ENCODE data around the gene PITPNM1.

Gene PITPNM1

DNA sequence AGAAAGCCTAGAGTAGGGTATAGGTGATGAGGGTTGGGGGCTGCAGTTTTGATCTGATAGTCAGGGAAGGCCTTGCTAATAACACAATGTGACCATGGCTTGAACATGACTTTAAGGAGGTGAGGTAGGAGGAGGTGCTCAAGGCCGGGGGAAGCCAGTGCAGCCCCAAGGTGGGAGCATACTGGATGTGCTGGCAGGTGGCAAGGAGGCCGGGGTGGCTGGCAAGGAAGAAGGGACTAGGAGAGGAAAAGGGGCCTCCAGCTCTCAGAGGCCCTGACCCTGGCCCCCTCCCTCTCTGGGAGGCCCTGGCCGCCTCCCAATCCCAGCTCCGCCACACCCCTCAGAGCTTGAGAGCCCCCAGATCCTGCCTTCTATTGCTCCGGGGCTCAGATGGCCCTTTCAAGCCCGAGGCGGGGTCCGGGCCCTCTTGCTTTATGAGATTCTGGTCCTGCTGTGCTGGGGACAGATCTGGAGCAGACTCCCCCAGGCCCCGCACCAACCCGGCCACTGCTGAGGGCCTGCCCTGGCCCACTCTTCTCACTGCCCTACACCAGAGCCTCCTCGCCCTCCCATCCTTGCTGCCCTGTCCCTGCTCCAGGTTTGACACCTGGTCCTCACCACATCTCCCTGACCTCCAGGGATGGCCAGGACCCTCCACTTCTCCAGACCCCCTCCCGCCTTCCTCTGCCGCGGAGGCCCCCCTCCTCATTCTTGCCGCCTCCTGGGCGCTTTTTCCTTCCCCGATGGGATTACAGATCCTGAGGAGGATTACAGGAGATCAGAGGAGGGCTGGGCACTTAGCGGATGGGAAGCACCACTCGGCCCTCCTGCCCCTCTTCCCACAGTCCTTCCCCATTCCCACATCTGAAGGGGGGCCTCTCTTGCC is 1.8 kb downstream of the PITPNM1 start:
- intact Hi-C loops (cut with micrococcal nuclease) = loop anchor here (10.0 kb wide), 1 partner anchor 219 kb away; the partner anchor contains the start of gene ANKRD13D
- peaks cover 69% of the 10 kb centered on the region for H3K4me1 Mint-ChIP-seq (ENCODE audit: low read depth)
- H3K27ac Mint-ChIP-seq = peak overlapping the region; percentile 39
- peak overlapping the region; percentile 66 for H3K4me3 Mint-ChIP-seq
- H3K9me3 Mint-ChIP-seq = no peaks in the 10 kb centered on the region
- no peaks in the 10 kb centered on the region for H3K27me3 Mint-ChIP-seq
- H3K36me3 Mint-ChIP-seq (ENCODE audit: low read depth) = peaks cover 90% of the 10 kb centered on the region

DNA sequence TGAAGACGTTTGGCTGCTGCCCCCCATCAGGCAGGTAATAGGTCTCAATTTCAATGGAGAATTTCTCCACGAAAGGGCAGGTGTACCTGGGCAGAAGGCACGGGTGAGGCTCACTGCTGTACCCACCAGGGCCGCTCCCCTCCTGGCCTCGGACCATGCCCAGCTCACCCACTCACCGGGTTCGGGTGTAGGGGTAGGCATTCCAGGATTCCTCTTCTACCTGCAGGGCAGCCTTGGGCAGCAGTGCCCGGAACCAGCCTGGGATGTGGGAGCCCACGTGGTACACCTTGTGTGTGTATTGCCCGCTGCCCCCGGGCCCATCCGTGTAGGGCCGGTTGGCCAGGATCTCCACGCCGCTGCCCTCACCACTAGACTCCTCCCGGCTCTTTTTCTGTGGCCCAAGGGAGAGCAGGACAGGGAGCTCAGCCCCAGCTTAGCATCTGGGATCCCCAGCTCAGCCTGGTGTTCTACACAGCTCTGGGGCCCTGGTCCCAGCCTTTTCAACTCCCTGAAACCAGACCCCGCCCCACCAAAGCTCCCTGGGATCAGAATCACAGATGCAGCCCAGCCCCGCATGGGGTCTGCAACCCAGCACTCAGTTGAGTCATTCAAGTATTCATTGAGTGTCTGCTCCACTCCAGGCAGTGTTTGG is 2.7 kb downstream of the PITPNM1 start:
- Mint-ChIP-seq H3K36me3 (ENCODE audit: low read depth) (peaks cover 94% of the 10 kb centered on the region), H3K4me1 (ENCODE audit: low read depth) (peaks cover 70% of the 10 kb centered on the region), H3K4me3 (no peak overlapping the region), H3K27ac (no peak overlapping the region), H3K27me3 (no peaks in the 10 kb centered on the region), H3K9me3 (no peaks in the 10 kb centered on the region)
- intact Hi-C loops (cut with micrococcal nuclease) = loop anchor here (10.0 kb wide), 1 partner anchor 218 kb away; the partner anchor contains the start of gene ANKRD13D

DNA sequence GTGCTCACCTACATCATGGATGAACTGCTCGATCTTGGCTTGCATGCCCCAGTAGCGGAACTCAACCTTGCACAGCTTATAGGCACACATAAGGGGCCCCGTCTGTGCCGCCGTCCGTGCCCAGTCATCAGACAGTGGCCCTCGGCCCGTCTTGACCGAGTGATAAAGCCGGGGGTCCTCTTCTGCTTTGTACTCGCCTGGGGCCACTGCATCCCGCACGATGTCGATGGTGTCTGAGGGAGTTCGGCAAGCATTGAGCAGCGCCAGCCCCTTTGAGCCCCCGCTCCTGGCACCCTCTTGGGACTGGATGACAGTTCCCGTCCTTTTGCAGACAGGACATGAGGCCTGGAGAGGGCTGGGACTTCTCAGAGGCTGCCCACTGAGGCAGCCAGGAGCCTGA is 3.3 kb downstream of the PITPNM1 start:
- no peaks in the 10 kb centered on the region for H3K9me3 Mint-ChIP-seq

DNA sequence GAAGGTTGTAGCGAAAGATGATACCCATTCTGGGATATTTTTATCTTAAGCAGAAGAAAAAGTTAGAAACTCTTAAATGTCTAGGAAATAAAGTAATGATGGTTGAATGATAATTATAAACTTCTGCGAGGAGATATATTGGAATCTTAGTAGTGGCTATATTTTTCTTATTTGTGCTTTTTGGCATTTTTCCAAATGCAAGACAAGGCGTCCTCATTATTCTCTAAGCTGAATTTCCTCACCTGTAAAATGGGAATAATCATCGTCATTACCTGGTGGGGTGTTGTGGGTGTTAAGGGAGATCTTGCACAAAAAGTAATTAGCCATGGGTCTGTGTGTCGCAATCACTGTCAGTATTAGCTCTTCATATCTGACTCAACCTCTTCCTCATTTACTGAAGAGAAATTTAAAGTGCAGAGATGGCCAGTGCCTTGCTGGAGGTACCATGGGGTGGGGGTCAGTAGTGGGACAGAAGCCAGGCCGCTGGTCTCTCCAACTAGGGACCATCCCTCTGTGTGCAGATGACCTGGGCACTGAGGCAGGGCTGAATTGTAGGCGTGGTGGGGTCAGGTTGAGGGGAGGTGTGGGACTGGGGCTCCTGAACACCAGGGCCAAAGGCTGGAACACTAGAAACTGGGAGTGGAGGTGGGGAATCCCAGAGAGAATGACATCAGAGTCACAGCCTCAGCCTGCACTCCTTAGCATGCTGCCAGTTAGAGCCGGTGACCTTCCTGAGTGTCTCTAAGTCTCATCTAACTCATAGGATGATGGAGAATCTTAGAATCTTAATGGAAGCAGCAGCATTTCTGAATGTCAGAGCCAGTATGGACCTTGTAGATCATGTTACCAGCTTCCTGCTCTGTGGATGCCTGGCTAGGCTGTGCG is 4.1 kb downstream of the PITPNM1 start:
- no peak overlapping the region for H3K27ac Mint-ChIP-seq

More for the DNA sequence above, 3.3 kb downstream of the PITPNM1 start:
- no peak overlapping the region for H3K27ac Mint-ChIP-seq
- H3K4me3 Mint-ChIP-seq = no peak overlapping the region
- intact Hi-C loops (cut with micrococcal nuclease) = loop anchor here (10.0 kb wide), 1 partner anchor 217 kb away; the partner anchor contains the start of gene ANKRD13D
- peaks cover 70% of the 10 kb centered on the region for H3K4me1 Mint-ChIP-seq (ENCODE audit: low read depth)
- no peaks in the 10 kb centered on the region for H3K27me3 Mint-ChIP-seq
- peaks cover 94% of the 10 kb centered on the region for H3K36me3 Mint-ChIP-seq (ENCODE audit: low read depth)

DNA sequence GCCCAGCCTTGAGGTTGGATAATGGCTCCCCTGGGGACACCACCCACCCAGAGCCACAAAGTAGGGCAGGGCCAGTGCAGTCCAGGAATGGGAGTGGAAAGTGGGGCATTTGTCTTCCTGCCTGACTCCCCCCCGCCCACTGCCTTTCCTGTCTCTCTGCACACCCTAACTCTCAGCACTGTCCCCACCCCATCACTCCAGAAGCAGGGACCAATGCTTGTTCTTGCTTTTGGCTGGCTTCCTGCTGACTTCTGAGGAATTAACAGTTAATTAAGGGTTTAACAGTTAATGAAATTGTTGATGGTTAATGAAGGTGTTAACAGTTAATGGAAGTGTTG is 4.7 kb downstream of the PITPNM1 start:
- Mint-ChIP-seq H3K4me1 (ENCODE audit: low read depth) (peaks cover 58% of the 10 kb centered on the region), H3K36me3 (ENCODE audit: low read depth) (peaks cover 94% of the 10 kb centered on the region), H3K27me3 (no peaks in the 10 kb centered on the region), H3K4me3 (no peak overlapping the region), H3K27ac (no peak overlapping the region), H3K9me3 (no peaks in the 10 kb centered on the region)
- intact Hi-C loops (cut with micrococcal nuclease) = loop anchor here (10.0 kb wide), 1 partner anchor 216 kb away; the partner anchor contains the start of gene ANKRD13D

More for the DNA sequence above, 4.1 kb downstream of the PITPNM1 start:
- peaks cover 94% of the 10 kb centered on the region for H3K36me3 Mint-ChIP-seq (ENCODE audit: low read depth)
- H3K4me1 Mint-ChIP-seq (ENCODE audit: low read depth) = peaks cover 64% of the 10 kb centered on the region
- intact Hi-C loops (cut with micrococcal nuclease) = loop anchor here (10.0 kb wide), 1 partner anchor 216 kb away; the partner anchor contains the start of gene ANKRD13D
- no peak overlapping the region for H3K4me3 Mint-ChIP-seq
- H3K9me3 Mint-ChIP-seq = no peaks in the 10 kb centered on the region
- H3K27me3 Mint-ChIP-seq = no peaks in the 10 kb centered on the region

DNA sequence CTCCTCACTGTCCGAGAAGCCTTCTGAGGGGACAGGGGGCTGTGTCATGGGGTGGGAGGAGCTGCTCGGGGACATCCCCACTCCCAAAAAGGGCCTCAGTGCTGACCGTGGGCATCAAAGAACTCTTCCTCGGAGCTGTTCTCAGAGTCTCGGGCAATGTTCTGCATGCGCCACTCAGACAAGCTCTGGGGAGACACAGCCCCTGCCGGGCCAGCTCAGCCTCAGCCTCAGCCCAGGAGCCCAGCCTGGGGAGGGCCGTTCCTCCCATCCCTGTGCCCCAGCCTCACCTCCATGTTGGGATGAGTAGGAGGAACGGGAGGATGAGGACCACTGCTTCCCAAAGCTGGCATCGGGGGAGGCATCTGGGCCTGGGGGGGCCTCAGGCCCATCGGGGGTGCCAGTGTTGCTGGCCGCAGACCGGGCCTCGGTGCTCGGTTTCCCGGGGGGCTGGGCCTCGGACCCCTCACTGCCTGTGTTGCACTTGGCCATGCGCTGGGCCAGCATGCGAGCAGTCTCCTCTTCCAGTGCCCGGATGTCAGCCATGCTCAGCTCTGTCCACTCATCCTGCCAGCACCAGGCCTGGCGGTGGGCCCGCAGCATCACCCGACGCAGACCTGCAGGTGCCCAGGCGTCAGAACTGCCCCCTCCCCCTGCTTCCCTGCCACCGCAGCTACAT is 5.2 kb downstream of the PITPNM1 start:
- H3K27me3 Mint-ChIP-seq = no peaks in the 10 kb centered on the region
- H3K36me3 Mint-ChIP-seq (ENCODE audit: low read depth) = peaks cover 97% of the 10 kb centered on the region
- H3K9me3 Mint-ChIP-seq = no peaks in the 10 kb centered on the region
- peaks cover 56% of the 10 kb centered on the region for H3K4me1 Mint-ChIP-seq (ENCODE audit: low read depth)
- H3K4me3 Mint-ChIP-seq = no peak overlapping the region
- no peak overlapping the region for H3K27ac Mint-ChIP-seq
- intact Hi-C loops (cut with micrococcal nuclease) = loop anchor here (10.0 kb wide), 1 partner anchor 215 kb away; the partner anchor contains the start of gene ANKRD13D

DNA sequence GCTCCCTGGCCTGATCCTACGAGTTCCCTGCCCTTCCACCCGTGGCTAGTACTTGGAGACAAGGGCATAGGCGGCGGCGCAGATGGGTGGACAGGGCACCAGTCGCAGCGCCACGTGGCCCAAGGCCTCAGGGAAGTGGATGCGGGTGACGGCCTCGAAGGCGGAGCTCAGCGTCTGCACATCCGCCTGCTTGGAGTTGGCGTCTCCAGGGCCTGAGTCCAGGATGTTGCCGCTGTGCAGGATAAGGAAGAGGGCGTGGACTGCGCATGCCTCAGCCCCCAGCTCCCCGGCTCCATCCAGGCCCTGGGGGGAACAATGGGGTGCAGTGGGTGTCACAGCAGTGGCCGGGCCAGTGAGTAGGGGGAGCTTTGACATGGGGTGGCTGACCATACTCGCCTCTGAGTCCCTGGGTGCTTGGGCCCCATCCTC is 6.6 kb downstream of the PITPNM1 start:
- no peak overlapping the region for H3K4me3 Mint-ChIP-seq
- no peak overlapping the region for H3K27ac Mint-ChIP-seq
- no peaks in the 10 kb centered on the region for H3K9me3 Mint-ChIP-seq
- H3K4me1 Mint-ChIP-seq (ENCODE audit: low read depth) = peaks cover 46% of the 10 kb centered on the region
- no peaks in the 10 kb centered on the region for H3K27me3 Mint-ChIP-seq
- peaks cover 100% of the 10 kb centered on the region for H3K36me3 Mint-ChIP-seq (ENCODE audit: low read depth)
- intact Hi-C loops (cut with micrococcal nuclease) = no loop called here

DNA sequence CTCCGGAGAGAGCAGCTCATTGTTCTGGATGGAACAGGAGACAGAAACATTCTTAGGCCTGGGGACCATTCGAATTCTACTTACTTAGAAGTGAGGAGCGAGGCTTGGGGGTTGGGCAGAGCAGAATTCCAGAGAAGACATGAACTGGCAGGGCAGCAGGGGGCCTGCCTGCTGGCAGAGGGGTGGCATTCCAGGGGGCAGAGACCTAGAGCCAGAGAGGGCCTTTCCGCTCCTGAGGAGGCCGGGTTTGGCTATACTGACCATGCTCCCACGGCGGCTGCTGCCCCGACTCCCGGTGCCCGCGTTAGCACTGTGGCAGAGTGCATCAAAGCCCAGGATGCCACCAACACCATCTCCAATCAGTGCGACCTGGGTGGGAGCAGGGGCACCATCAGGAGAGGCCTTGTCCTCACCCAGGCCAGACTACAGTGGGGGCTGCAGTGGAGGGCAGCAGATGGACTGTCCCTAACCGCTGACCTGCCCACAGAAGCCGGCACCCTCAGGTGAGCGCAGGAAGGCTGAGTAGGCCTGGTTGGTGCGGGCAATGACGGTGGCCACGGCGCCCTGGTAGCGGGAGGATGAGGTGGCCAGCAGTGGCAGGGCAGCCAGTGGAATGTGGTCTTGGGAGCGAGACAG is 7.4 kb downstream of the PITPNM1 start:
- H3K9me3 Mint-ChIP-seq = no peaks in the 10 kb centered on the region
- no peaks in the 10 kb centered on the region for H3K27me3 Mint-ChIP-seq
- peaks cover 100% of the 10 kb centered on the region for H3K36me3 Mint-ChIP-seq (ENCODE audit: low read depth)
- H3K27ac Mint-ChIP-seq = no peak overlapping the region
- no peak overlapping the region for H3K4me3 Mint-ChIP-seq
- H3K4me1 Mint-ChIP-seq (ENCODE audit: low read depth) = peaks cover 38% of the 10 kb centered on the region
- intact Hi-C loops (cut with micrococcal nuclease) = no loop called here

DNA sequence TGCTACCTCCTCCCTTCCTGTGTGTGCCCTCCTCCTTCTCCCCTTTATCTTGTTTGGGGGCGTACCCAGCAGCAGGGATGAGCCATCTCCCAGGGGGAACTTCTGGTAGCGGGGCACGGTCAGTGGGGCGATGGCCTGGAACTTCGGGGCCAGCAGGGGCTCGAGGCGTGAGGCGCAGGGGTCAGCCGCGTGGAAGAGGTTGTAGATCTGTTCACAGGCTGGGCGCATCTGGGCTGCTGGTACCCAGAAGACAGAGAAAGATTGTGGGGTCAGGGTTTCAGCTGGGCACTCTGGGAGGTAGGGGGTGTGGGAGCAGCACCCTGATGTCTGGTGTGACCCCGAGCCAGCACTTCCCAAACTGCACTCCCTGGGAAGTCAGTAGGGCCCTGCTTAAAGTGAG is 9.1 kb downstream of the PITPNM1 start:
- Mint-ChIP-seq H3K4me3 (no peak overlapping the region), H3K4me1 (ENCODE audit: low read depth) (peaks cover 21% of the 10 kb centered on the region), H3K36me3 (ENCODE audit: low read depth) (peaks cover 100% of the 10 kb centered on the region), H3K9me3 (no peaks in the 10 kb centered on the region), H3K27ac (no peak overlapping the region), H3K27me3 (no peaks in the 10 kb centered on the region)
- intact Hi-C loops (cut with micrococcal nuclease) = no loop called here

DNA sequence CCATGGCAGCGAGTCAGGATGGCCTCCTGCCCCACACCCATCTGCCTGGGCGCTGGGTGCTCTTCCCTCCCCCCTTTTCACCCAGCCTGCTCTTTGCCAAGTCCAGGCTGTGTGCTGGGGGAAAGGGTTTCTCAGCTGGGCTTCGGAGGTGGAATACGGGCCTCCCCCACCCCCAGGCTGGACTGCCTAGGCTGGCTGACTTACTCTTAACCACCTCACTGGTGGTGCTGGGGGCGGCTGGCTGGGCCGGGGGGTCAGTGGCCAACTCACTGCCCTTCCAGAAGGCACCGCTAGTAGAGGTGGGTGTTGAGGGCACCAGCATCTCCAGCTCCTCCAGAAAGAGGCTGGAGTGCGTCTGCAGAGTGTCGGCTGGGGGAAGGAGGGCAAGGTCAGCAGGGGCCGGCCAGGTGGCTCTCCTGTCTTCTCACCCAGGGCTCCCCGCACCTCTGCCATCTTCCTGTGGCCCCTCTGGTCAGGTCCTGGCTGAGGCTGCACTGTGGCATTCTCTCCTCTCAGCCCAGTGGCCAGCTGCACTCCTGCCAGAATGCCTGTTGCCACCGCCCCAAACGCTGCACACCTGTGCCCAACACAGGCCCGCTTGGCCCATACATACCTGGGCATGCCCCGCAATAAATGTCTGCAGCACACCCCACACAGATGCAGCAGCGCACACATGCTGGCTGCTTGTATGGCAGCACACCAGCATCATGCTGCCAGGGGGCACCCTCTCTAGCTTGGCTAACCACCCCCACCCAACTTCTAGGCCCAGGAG is 9.7 kb downstream of the PITPNM1 start:
- intact Hi-C loops (cut with micrococcal nuclease) = no loop called here
- H3K36me3 Mint-ChIP-seq (ENCODE audit: low read depth) = peaks cover 100% of the 10 kb centered on the region
- H3K27me3 Mint-ChIP-seq = no peaks in the 10 kb centered on the region
- no peak overlapping the region for H3K27ac Mint-ChIP-seq
- H3K4me1 Mint-ChIP-seq (ENCODE audit: low read depth) = peaks cover 15% of the 10 kb centered on the region
- no peaks in the 10 kb centered on the region for H3K9me3 Mint-ChIP-seq
- no peak overlapping the region for H3K4me3 Mint-ChIP-seq

DNA sequence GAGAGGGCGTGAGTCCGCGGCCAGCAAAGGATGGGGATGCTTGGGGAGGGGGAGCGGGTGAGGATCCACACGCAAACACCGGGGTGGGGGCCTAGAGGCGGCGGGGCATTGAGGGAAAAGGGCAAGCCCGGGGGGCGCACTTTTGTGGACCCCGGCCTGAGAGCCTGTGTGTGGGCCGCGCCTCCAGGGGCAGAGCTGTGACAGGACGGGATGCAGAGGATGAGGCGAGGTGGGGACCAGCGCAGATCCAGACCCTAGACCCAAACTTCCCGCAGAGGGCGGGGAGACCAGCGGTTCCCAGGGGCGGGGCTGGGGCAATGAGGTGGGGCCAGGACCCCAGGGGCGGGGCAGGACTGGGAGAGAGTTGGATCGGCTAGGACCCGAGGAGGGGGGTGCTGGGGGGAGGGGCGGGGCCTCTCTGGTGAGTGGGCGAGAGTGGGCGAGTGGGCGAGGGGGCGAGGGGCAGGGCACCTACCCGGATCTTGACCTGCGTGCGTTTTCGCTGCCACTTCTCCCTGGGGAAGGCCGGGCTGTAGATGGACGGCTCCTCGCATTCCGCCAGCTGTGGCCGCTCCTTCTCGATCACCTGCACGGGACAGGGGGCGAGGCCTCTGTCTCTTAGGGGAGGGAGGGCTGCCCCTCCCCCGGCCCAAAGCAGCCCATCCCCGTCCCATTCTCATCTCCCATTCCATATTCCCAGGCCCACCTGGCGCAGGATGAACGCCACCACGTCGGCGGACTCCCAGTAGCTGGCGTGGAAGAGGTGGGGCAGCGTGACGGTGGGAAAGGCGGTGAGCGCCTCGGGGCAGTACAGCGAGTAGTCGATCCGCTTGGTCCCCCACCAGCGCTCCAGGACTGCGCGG is 10.6 kb downstream of the PITPNM1 start:
- Mint-ChIP-seq H3K27me3 (no peaks in the 10 kb centered on the region), H3K4me3 (no peak overlapping the region), H3K36me3 (ENCODE audit: low read depth) (peaks cover 100% of the 10 kb centered on the region), H3K9me3 (no peaks in the 10 kb centered on the region), H3K27ac (no peak overlapping the region), H3K4me1 (ENCODE audit: low read depth) (peaks cover 12% of the 10 kb centered on the region)
- intact Hi-C loops (cut with micrococcal nuclease) = no loop called here
